GM19324 (cell line): Measurements from ENCODE around the gene CTBP2.

ENCODE experiments used
- ATAC-seq: cut with Tn5 transposase; IDR thresholded peaks from one replicate; pipeline ENCODE4 v1.9.1; 2021; ENCODE audit warnings: mild to moderate bottlenecking, moderate library complexity; ENCODE audit not compliant: unreplicated experiment, low FRiP score

Gene CTBP2

DNA sequence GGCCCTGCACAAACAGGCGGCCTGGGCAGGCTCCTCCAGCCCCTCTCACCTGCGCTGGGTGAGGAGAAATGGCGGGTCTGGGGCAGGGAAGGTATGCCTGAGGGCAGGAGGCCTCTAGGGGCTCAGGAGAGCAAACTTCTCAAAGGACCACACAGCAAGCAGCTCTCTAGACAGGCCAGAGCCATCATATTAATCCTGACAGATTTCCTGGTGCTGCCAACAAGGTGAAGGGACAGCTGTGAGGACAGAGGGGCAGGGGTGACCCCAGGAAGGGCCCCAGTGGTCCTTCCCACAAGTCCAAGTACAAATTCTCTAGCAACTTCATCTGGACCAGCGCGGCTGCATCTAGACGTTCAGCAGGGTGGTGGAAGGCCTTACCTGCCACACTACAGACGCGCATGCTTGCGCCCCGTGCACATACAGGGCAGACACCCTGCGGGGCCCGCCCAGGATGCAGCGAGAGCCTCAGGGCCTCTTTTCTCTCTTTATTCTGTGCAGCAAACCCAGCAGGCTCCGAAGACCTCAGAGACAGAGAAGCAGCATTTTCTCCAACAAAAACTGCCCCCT lies 156.4 kb downstream of the CTBP2 start:
- no peak for ATAC-seq

- no peak for ATAC-seq
Observed at GRCh38 chr10:125003146-125003900, 157.0 kb downstream of the CTBP2 start.

- ATAC-seq = no peak
Observed at GRCh38 chr10:125002423-125003145, 157.8 kb downstream of the CTBP2 start.

- no peak for ATAC-seq
Observed at GRCh38 chr10:125002047-125002422, 158.3 kb downstream of the CTBP2 start.

- ATAC-seq = no peak
Observed at GRCh38 chr10:125001313-125002046, 158.9 kb downstream of the CTBP2 start.

DNA sequence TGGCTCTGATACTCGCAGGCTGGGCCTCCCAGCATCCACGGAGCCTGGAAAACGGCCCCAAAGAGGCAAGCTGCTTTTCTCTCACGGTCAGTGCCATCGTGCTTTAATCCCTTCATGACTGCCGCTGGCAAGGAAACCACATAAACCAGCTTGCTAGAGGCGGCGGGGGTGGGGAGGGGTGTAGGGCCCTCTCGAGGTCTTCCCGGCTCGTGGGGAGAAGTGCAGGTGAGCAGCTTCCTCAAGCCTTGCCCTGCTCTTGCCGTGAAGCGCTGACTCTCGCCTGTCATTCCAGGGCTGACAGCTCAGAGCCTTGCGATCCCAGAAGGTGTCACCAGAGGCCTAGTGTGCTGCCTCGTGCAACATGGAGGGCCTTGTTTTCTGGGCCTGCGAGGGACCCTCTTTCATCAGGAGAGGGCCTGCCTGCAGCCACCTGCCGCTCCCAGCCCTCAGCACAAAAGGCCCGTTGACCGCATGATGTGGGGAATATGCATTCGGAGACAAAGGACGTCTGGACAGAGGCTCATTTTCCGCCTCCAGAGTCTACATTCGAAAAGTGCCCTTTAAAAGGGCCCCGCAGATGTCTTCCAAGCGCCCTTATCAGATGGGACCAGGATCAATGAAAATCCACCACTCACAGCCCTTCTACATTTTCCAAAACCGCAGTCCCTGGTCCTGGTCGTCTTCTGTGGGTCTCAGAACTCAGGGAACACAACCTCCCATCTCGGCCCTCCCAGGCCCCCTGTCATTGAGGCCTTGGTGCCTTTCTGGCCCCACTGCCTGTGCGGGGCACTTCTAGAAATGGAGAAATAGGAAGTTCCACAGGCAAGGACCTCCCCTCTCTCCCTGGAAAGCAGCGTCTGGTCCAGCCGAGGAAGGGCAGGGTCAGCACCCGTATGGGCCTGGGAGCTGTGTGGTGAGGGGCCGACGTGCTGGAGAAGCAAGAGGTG lies 159.7 kb downstream of the CTBP2 start:
- no peak for ATAC-seq

GRCh38 chr10:124999433-125000365 lies 160.7 kb downstream of the CTBP2 start:
- ATAC-seq = no peak

DNA sequence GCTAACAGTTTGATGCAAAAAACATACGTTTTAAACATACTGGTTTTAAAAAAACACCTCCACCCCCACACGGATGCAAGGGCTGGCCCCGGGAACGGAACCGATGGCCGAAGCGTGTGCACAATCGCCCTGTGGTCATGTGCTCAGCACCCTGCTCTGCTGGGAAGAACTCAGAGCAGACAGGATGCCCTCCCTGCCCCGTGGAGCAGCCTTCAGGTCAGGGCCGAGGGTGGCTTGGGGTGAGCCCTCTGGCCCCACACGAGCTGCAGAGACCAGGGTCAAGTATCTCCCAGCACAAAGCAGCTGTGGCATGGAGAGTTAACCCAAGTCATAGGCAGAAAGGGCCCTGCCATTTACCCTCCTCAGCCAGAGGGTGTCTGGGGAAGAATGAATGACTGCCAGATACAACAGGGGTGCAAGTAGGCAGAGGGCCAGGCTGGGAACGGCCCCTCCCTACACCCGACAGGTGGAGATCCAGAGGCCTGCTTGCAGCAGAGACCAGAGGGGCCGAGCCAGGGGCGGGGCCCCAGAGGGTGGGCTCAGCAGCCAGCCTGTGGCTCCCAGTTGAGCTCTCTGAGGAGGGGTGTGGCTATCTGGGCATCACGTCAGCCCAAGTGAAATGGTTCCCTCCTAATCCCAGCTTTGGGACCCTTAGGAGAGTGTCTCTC lies 161.6 kb downstream of the CTBP2 start:
- ATAC-seq = no peak

DNA sequence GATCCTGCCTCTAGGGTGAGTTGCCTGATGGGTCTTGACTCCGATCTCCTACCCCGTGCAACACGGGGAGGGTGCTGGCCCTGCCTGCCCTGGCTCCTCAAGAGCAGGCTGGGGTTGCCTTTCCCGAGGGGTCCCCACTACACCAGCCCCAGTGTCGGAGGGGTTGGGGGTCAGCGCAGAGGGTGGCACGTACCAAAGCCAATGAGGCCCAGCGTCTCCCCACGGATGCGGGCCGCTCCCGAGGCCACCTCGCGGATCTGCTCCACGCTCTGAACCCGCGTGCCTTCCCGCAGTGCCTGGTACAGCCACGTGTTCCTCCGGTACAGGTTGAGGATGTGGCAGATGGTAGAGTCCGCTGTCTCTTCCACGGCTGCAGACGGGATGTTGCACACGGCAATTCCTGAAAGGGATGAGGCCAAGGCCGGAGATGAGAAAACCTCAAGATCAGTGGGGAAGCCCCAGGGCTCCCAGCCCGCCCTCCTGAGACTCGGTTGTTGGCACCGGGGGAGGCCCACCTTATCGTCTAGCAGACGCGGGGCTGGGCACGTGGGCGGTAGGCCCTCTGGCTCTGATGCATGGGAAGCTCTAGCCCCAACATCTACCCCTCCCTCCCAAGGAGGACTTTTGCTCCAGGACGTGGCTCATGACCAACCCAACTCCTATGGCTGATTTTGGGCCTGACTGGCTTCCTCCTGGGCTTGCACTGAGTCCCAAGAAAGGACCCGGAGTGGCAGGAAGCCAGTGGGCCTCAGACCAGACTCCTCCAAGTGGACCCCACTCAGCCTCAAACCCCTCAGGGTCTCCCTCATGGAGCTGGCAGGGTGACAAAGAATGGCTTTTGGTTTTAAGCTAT lies 162.4 kb downstream of the CTBP2 start:
- no peak for ATAC-seq

- no peak for ATAC-seq
Observed at GRCh38 chr10:124997306-124997705, 163.1 kb downstream of the CTBP2 start.

- ATAC-seq = no peak
Observed at GRCh38 chr10:124996854-124997215, 163.5 kb downstream of the CTBP2 start.

DNA sequence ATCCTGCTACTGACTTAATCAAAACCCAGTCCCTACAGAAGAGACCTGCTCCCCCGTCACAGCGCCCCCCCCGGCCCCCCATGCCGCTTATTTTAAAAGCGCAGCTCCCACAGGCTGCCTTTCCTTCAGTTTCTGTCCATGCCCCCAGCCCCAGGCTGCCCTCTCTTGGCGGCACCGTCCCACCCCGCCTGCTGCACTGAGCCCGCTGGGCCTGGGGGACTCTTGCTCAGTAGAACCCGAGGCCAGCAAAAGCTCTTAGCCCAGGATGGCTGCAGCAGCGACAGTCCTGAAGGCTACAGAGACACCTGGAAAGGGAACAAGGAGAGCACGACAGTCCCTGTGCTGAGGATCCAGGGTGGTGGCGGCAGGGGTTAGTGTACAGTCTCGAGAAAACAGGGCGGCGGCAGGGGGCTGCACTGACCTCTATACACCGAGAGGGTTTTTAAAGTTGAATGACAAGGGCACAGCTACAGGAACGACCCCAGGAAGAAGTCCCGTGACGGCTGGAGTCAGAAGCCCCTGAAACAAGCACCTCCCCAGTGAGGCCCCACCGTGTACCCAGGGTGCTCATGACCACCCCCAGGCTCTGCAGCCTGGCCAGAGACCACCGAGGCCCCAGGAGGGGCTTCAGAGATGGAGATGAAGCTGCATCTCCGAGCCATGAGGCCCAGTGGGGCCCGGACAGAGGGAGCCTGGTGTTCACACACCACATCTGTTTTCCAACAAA lies 164.1 kb downstream of the CTBP2 start:
- no peak for ATAC-seq

- no peak for ATAC-seq
Observed at GRCh38 chr10:124995605-124996004, 164.8 kb downstream of the CTBP2 start.

GRCh38 chr10:124994573-124995473 lies 165.5 kb downstream of the CTBP2 start:
- ATAC-seq = no peak

DNA sequence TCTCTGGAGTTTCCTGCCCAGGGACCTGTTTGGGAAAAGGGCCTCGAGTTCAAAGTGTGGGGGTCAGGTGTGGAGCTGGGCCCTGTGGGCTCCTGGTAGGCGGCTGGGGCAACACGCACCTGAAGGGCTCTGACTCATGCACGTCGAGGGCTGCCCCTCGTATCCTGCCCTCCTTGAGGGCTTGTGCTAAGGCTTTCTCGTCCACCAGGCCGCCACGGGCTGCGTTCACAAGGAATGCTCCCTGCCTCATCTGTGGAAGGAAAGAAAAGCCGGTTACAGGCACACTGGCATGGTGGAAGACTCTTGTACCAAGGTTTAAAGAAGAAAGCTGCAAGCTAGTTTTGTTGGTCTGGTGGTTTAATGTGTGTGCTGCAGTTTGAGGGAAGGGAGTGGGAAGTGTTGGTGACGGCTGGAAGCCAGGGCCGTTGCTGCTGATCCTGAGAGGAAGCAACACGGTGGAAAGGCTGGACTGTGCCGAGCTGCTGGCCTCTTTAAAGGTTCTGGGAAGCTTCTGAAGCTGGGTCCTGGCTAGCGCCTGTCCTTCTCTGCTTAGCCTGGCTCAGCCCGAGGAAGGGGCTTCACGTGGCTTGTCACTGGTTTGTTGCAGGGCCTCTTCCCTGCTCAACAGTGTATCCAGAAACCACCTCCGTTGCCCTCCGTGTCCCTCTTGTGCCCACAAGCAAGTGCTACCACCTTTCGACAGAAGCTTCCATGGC lies 166.5 kb downstream of the CTBP2 start:
- ATAC-seq = no peak
